GM12878 (cell line): Measurements from ENCODE around the gene SHB. TPM values are rescaled to one million over a fixed set of nuclear protein-coding genes. Genes with fewer than 3 reads are reported as not detected.

ENCODE experiments used
- ATAC-seq: fragments of 200-7000 bp; cut with Tn5 transposase; 3 replicates; pipeline ENCODE4 v1.9.1; 2020; ENCODE audit warnings: mild to moderate bottlenecking, moderate library complexity
- BruUV-seq: library from RNA; stranded (reverse); fragments of 400-500 nt; replicated peaks from 2 replicates; lab custom pipeline; 2021; lab: Mats Ljungman, UMichigan
- CTCF ChIA-PET: fragments of 300-600 bp; sonication (Branson Sonifier 250); formaldehyde crosslinking; extraction: SDS; loops from one replicate; lab custom pipeline; 2021; ENCODE audit warnings: inconsistent platforms; lab: Yijun Ruan, JAX
- POLR2A ChIA-PET: fragments of 350-600 bp; formaldehyde crosslinking; extraction: SDS; loops from one replicate; lab custom pipeline; 2021; ENCODE audit warnings: inconsistent platforms; lab: Charles Lee
- RAD21 ChIA-PET: fragments of 300-600 bp; sonication (Branson Sonifier 250); formaldehyde crosslinking; loops from one replicate; lab custom pipeline; 2023; ENCODE audit warnings: antibody characterized with exemption; ENCODE audit not compliant: unreplicated experiment; lab: Charles Lee
- SMC1A ChIA-PET: fragments of 300-600 bp; sonication (Branson Sonifier 250); formaldehyde crosslinking; loops from one replicate; lab custom pipeline; 2023; ENCODE audit not compliant: unreplicated experiment, uncharacterized antibody; lab: Charles Lee
- DNase-seq: peaks from one replicate; pipeline ENCODE4 v3.0.0-alpha.2; 2011; ENCODE audit warnings: low read depth, low spot score
- FAIRE-seq: peaks from 3 replicates; lab custom pipeline; 2011; peaks lifted over from hg19 to GRCh38; lab: Jason Lieb, UNC
- H2AFZ ChIP-seq: 2 replicates; pipeline ENCODE4 v1.6.0; 2011; ENCODE audit warnings: low read depth, low read length, control low read depth; ENCODE audit not compliant: control insufficient read depth
- H3K27ac ChIP-seq: 2 replicates; pipeline ENCODE4 v1.5.1; 2011; ENCODE audit warnings: control low read depth; ENCODE audit not compliant: control insufficient read depth, insufficient read depth
- H3K27me3 ChIP-seq, 2 experiments: replicated peaks in 1 of 2; 2 replicates each; pipeline versions ENCODE4 v1.6.0 to v1.6.1; 2011; ENCODE audit warnings: low read length in 1 of 2; ENCODE audit not compliant: control insufficient read depth in 2 of 2, insufficient read depth in 2 of 2
- H3K36me3 ChIP-seq, 2 experiments: 2 replicates each; pipeline ENCODE4 v1.5.1; 2011; ENCODE audit warnings: low read length in 1 of 2; ENCODE audit not compliant: control insufficient read depth in 2 of 2, insufficient read depth in 2 of 2
- H3K4me1 ChIP-seq: 2 replicates; pipeline ENCODE4 v1.6.1; 2011; ENCODE audit warnings: mild to moderate bottlenecking, low read length, moderate library complexity, mixed read lengths; ENCODE audit not compliant: control insufficient read depth, insufficient read depth
- H3K4me2 ChIP-seq: 2 replicates; pipeline ENCODE4 v1.6.0; 2011; ENCODE audit warnings: control low read depth; ENCODE audit not compliant: control insufficient read depth, insufficient read depth
- H3K4me3 ChIP-seq: fragments of 200-600 bp; sonication (generic); 2 replicates; pipeline ENCODE4 v1.5.1; 2016
- H3K79me2 ChIP-seq: 2 replicates; pipeline ENCODE4 v1.6.0; 2011; ENCODE audit warnings: low read length; ENCODE audit not compliant: control insufficient read depth, insufficient read depth
- H3K9ac ChIP-seq: 2 replicates; pipeline ENCODE4 v1.8.0; 2011; ENCODE audit warnings: low read length, control low read depth, mixed read lengths; ENCODE audit not compliant: control insufficient read depth, insufficient read depth
- H3K9me3 ChIP-seq: replicated peaks from 3 replicates; pipeline ENCODE4 v1.5.1; 2011; ENCODE audit warnings: mild to moderate bottlenecking, low read length; ENCODE audit not compliant: control insufficient read depth, insufficient read depth
- H4K20me1 ChIP-seq: 2 replicates; pipeline ENCODE4 v1.6.0; 2011; ENCODE audit not compliant: control insufficient read depth, insufficient read depth
- ATF7 ChIP-seq: fragments of 450-650 bp; IDR thresholded peaks from 2 replicates; pipeline ENCODE4 v1.6.1; 2016; ENCODE audit warnings: low read depth, mild to moderate bottlenecking
- BHLHE40 ChIP-seq, 2 experiments: fragments of 450-650 bp in 1 of 2; IDR thresholded peaks; 2 replicates each; pipeline ENCODE4 v1.6.1; 2011 to 2017; ENCODE audit warnings: low read depth in 2 of 2, borderline replicate concordance in 1 of 2, improper control_type of control experiment in 1 of 2, low read length in 1 of 2, mild to moderate bottlenecking in 1 of 2
- IKZF2 ChIP-seq, 2 experiments: fragments of 450-650 bp; IDR thresholded peaks; 2 replicates each; pipeline ENCODE4 v1.6.1; 2017; ENCODE audit warnings: mild to moderate bottlenecking in 2 of 2, moderate library complexity in 2 of 2
- MEF2A ChIP-seq: IDR thresholded peaks from 2 replicates; pipeline ENCODE4 v1.6.1; 2011; ENCODE audit warnings: low read depth, mild to moderate bottlenecking, low read length, moderate library complexity; ENCODE audit not compliant: insufficient read depth
- RFX5 ChIP-seq: IDR thresholded peaks from 2 replicates; pipeline ENCODE4 v1.6.1; 2011; ENCODE audit warnings: low read depth, low read length, improper control_type of control experiment
- SPI1 ChIP-seq: IDR thresholded peaks from 2 replicates; pipeline ENCODE4 v1.6.1; 2011; ENCODE audit warnings: low read depth, mild to moderate bottlenecking, low read length, moderate library complexity, borderline replicate concordance; ENCODE audit not compliant: insufficient read depth
- TARDBP ChIP-seq: IDR thresholded peaks from 2 replicates; pipeline ENCODE4 v1.6.1; 2016; ENCODE audit warnings: borderline replicate concordance
- WGBS: methylation state at CpG from one replicate; pipeline ENCODE4 v1.1.6; 2016; ENCODE audit warnings: low lambda C conversion rate; ENCODE audit not compliant: insufficient replicate concordance, insufficient coverage; ENCODE audit errors: missing lambda C conversion rate; 5-methylcytosine and 5-hydroxymethylcytosine counted together
- in situ Hi-C: fragments of 300-500 bp; cut with MboI; formaldehyde crosslinking; loops from 9 replicates; pipeline ENCODE4 v1.14.3; 2018; ENCODE audit warnings: mixed read lengths
- intact Hi-C: fragments of 100-400 bp; cut with micrococcal nuclease; formaldehyde crosslinking; loops from one replicate; pipeline ENCODE4 v1.14.2; 2022; ENCODE audit not compliant: unreplicated experiment
- polyA plus RNA-seq, 11 experiments: library from polyadenylated mRNA; depleted of rRNA in 4 of 11; unstranded in 6 of 11; stranded (reverse) in 5 of 11; fragments of >200 nt; fragmentation: Nextera tagmentation in 4 of 11; fragmentation: Illumina TruSeq in 1 of 11; extraction: Ambion mirVana in 4 of 11; extraction: Trizol in 1 of 11; gene quantifications; 1 replicate in 1 of 11; 2 replicates in 10 of 11; pipeline versions ENCODE4 v1.2.1 to v1.2.3, GENCODE V29; 2011 to 2016; ENCODE audit warnings: inconsistent platforms in 2 of 11, missing spikeins in 2 of 11, low read depth in 1 of 11
- total RNA-seq, 4 experiments: library from RNA; depleted of rRNA in 3 of 4; stranded (reverse); fragments of >200 nt in 3 of 4; fragmentation: Illumina TruSeq in 1 of 4; extraction: Trizol in 1 of 4; gene quantifications; 2 replicates each; pipeline versions ENCODE4 v1.2.1 to v1.2.3, GENCODE V29; 2013 to 2021
- TF ChIP-seq, protein P1 (sequence below): fragments of 150-350 bp; IDR thresholded peaks from 2 replicates; pipeline ENCODE4 v1.6.1; 2016; ENCODE audit warnings: low read depth, low read length

SHB gene
- total and polyA plus RNA-seq, 10 of the 15 experiments (the other 5 are each of a cell fraction or from before 2014, with no cell fraction given) = 0.29 to 6.2 (median 1.3) TPM

DNA sequence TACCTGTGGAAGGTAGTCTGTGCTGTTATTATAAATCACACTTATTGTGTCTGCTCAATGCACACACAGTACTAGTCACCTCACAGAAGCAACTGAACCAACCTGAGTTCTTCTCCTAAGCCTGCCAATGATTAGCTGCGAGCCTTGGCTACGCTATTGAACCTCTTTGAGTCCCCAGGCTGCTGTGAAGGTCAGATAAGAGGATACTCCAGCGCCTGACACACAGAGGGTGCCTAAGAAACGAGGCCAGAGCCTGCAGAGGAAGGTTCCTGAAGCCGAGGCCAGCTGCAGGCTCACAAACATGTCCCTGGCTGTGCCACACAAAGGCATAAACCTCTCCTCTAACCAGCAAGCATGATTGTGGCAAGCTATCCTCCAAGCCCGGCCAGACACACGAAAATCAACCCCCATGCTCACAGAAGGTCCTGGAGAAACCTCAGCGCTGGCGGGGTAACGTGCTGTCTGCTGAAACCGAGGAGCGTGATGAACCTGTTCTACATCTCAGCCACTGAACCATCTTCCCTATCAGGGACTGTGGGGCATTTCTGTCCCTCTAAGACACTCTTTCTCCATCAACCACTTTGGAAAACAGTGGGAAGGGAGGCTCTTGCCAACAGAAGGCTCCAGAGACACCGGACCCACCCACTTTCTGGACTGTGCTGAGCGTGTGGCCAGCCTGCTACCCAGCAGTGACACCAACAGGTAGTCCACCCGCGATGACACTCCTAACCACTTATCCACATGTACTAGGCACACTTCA is 111.9 kb downstream of the SHB start:
- ChIA-PET POLR2A (no interaction called here), CTCF (no interaction called here), RAD21 (interaction anchor here (0.6 to 1.5 kb wide), 2 partner anchors 10 to 51 kb away, joined by 3 to 4 read pairs; no protein-coding TSS in a partner anchor), SMC1A (no interaction called here)
- Histone ChIP-seq H3K9me3 (no peaks in the 10 kb centered on the region), H3K9ac (no peak overlapping the region), H3K4me2 (no peak overlapping the region), H3K4me3 (no peak overlapping the region), H3K36me3 (no peaks in the 10 kb centered on the region), H4K20me1 (no peaks in the 10 kb centered on the region), H3K27ac (no peak overlapping the region), H3K27me3 (no peaks in the 10 kb centered on the region), H3K4me1 (peaks cover 22% of the 10 kb centered on the region), H2AFZ (no peak overlapping the region), H3K79me2 (no peaks in the 10 kb centered on the region)
- ATAC-seq (no peak), FAIRE-seq (no peak), DNase-seq (no peak)
- intact Hi-C loops (no loop called here), in situ Hi-C loops (no loop called here)
- BruUV-seq = no TSS peak
- TF ChIP-seq, protein P1, sequence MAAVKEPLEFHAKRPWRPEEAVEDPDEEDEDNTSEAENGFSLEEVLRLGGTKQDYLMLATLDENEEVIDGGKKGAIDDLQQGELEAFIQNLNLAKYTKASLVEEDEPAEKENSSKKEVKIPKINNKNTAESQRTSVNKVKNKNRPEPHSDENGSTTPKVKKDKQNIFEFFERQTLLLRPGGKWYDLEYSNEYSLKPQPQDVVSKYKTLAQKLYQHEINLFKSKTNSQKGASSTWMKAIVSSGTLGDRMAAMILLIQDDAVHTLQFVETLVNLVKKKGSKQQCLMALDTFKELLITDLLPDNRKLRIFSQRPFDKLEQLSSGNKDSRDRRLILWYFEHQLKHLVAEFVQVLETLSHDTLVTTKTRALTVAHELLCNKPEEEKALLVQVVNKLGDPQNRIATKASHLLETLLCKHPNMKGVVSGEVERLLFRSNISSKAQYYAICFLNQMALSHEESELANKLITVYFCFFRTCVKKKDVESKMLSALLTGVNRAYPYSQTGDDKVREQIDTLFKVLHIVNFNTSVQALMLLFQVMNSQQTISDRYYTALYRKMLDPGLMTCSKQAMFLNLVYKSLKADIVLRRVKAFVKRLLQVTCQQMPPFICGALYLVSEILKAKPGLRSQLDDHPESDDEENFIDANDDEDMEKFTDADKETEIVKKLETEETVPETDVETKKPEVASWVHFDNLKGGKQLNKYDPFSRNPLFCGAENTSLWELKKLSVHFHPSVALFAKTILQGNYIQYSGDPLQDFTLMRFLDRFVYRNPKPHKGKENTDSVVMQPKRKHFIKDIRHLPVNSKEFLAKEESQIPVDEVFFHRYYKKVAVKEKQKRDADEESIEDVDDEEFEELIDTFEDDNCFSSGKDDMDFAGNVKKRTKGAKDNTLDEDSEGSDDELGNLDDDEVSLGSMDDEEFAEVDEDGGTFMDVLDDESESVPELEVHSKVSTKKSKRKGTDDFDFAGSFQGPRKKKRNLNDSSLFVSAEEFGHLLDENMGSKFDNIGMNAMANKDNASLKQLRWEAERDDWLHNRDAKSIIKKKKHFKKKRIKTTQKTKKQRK = no peak
- TF ChIP-seq ATF7 (no peak), BHLHE40 (IDR thresholded peaks at IDR 0.05; ENCODE audit: borderline replicate concordance in 1 of 2, low read depth in 2 of 2, low read length in 1 of 2) (no peak), IKZF2 (IDR thresholded peaks at IDR 0.05) (no peak), SPI1 (no peak), TARDBP (no peak), MEF2A (no peak), RFX5 (no peak)
- WGBS = 72% methylated on average over 16 of the region's 16 CpGs
